NCI-H1048 (cell line): ENCODE measurements around the gene URGCP.
"Not testable (repeated sequence)": the region's sequence is repeated elsewhere in the genome, so short reads cannot be mapped to it uniquely, and the experiment has no call there.

Experiments
- DNase-seq: peaks from one replicate; lab custom pipeline; 2025; lab: John Stamatoyannopoulos, UW

URGCP gene

DNA sequence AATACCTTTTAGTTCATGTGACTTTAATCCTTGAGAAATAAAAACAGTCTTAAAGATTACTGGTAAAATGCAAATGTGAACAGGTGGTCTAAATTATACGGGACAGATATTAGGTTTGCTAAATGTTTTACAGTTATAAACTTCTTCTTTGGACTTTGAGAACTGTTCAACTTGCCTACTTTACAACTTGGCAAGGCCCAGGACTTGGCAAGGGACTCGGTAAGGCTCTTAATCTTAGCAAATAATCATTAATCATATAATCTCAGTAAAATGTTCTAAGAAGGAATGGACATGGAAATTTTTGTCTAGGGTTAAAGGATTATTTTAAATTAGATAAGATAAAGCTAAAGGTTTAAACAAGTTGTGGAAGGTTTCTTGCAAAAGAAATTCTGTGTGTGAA, 15.0 kb upstream of the URGCP start:
- no peak for DNase-seq

GRCh38 chr7:43915907-43916306, 9.5 kb upstream of the URGCP start:
- no peak for DNase-seq

GRCh38 chr7:43914795-43915194, 8.4 kb upstream of the URGCP start:
- DNase-seq: no peak

GRCh38 chr7:43905956-43906330, 453 bp downstream of the URGCP start:
- DNase-seq: no peak

GRCh38 chr7:43905209-43905946, 1.0 kb downstream of the URGCP start:
- no peak for DNase-seq

DNA sequence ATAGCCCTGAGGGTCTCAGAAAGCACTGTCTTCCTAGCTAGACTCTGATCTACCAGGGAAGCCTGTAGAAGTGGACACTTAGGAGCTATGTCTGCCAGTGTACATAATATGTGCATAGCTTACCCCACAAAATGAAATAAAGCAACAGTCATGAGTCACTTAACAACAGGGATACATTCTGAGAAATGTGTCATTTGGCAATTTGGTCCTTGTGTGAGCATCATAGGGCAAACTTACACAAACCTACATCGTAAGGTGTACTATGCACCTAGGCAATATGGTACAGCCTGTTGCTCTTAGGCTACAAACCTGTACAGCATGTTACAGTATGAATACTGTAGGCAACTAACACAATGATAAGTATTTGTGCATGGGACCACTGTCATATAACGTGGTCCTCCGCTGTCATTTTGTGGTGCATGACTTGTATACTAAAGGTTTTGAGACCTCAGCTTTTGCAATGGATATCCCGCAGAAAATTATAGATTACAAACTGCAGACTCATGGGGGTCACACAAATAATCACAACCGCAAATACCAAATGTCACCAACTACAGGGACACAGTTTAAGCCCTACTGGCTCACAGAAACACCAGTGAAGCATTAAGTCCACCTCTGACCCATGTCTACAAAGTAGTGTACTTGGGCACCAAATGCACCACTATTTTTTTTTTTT, 1.7 kb downstream of the URGCP start:
- no peak for DNase-seq

- no peak for DNase-seq
Observed at GRCh38 chr7:43902542-43903054, 3.8 kb downstream of the URGCP start.

GRCh38 chr7:43898571-43898970, 7.8 kb downstream of the URGCP start:
- not testable (repeated sequence) for DNase-seq

DNA sequence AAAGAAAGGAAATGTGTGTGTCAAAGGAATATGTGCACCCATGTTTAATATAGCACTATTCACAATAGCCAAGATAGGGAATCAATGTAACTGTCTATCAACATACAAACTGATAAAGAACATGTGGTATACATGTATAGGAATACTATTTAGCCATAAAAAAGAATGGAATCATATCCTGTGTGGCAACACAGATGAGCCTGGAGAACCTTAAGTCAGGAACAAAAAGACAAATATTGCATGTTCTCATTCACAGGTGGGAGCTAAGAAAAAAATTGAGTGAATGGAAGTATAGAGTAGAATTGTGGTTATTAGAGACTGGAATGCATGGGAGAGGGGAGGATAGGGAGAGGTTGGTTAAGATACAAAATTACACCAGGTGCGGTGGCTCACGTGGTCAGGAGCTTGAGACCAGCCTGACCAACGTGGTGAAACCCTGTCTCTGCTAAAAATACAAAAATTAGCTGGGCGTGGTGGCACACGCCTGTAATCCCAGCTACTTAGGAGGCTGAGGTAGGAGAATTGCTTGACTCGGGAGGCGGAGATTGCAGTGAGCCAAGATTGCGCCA, 10.5 kb downstream of the URGCP start:
- DNase-seq: no peak

GRCh38 chr7:43891069-43891955, 15.1 kb downstream of the URGCP start:
- no peak for DNase-seq

DNA sequence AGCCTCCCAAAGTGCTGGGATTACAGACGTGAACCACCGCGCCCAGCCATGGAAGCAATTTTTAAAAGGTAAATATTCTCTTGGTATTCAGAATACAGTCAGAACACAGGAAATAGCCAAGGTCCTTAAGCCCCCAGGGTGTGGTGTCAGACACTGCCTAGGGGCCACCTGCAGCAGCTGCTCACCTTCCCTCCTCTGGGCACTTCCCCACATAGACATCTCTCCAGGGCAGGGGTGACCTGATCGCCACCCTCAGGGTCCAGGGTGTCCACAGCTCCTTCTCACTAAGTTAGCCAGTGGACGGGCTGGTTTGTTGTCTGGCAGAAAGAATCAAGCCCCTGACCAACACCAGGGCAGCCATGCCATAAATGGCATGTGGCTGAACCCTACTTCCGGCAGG, 15.9 kb downstream of the URGCP start:
- DNase-seq: no peak

DNA sequence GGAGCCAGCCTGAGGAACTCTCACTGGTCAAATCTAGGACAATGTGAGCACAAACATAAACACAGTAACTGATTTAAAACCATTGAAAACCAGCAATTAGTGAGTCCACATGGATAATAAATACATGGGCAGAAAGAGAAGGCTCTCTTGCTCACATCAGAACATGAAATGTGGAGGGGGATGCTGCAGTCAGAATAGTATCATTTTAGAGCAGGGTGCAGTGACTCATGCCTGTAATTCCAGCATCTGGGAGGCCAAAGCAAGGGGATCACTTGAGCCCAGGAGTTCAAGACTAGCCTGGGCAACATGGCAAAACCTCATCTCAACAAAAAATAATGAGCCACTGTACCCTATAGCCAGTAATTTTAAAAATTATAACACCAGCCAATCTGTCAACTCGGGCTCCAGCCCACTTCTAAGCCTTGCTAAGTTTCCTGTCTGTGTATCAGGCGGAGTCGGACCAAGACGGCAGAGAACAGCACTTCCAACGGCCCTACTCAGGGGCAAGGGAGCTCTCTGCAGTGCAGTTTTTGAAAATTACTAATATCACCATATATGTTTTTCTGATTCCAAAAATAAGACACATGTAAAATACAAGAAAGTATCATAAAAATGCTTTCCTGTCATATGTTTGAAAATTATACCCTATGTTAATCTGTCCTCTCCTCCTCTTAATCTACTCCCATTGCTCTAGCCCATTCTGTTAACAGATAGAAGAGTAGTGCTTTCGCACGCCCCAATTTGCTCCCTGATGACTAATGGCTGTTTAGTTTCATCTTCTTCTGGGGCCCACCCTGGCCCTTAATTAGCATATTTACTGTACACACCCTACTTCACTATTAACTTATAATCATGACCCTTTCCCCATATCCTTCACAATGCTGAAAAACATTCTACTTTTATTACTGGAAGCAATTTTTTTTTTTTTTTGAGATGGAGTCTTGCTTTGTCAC, 17.1 kb downstream of the URGCP start:
- DNase-seq: no peak

DNA sequence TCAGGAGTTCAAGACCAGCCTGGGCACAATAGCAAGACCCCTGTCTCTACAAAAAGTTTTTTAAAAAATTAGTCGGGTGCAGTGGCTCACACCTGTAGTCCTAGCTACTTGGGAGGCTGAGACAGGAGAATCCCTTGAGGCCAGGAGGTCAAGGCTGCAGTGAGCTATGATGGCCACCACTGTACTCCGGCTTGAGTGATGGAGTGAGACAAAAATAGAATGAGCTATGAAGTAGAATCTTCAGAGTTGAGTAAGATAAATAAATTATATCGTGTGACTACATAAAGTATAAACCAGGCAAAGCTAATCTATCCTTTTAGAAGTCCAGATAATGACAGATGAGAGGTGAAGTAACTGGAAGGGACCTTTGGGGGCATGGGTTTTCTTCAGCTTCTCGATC, 21.8 kb downstream of the URGCP start:
- no peak for DNase-seq

GRCh38 chr7:43884209-43884608, 22.2 kb downstream of the URGCP start:
- no peak for DNase-seq

GRCh38 chr7:43880596-43880995, 25.8 kb downstream of the URGCP start:
- no peak for DNase-seq

GRCh38 chr7:43879477-43879876, 26.9 kb downstream of the URGCP start:
- DNase-seq: no peak

DNA sequence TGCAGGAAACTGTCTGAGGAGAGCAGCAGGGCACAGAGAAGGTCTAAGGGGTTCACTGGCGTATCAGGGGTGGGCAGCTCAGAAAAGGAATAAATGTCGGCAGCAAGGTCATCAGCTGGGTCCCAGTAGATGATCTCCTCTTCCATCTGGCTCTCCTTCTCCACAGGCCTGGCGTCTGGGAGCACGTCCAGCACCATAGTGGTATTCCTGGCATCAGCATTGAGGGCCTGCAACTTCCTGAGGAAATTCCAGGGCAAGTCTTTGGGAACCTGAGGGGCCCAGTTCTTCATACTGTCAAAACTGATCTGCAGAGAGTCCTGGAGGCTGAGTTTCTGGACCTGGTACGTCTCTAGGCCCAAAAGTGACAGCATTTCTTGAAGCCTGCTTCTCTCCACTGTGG, 27.5 kb downstream of the URGCP start:
- no peak for DNase-seq

DNA sequence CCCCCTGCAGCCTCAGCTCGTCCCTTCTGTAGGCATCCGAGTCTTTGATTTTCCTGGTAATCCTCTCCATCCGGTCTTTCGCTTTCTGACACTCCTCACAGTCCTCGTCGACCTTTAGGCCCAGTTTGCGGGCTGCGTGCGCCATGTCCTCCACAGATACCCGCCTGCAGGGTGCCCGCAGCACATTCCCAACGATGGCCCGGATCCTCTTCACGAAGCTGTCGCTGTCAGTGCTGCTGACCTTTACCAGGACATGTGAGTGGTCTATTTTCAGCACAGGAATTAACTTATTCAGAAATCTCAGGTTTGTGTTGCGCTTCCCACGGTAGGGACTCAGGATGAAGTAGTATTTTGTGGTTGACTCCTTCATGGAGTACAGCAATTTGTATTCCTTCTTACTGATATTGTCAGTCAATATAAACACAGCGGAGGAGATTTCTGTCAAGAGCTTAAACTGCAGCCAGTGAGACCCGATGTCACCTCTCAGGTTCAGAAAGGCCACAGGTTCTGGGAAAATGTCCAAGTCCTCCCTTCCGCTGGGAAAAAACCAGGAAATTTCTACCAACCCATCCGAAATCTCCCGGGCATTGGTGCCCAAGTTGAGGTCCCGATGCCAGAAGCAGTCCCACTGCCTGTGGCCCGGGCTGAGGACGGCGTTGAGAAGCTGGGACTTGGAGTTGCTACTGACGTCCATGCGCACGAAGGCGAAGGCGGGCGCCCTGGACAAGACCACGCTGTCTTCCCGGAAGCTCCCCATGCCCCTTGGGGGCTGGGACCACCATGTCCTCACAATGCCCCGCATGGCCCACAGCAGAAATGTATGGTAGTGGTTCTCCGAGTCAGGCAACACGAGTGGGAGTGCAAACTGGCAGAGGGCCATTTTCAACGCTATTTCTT, 28.2 kb downstream of the URGCP start:
- no peak for DNase-seq

GRCh38 chr7:43876976-43877745, 29.2 kb downstream of the URGCP start:
- no peak for DNase-seq
